Mesendoderm (in vitro differentiated cells): ENCODE measurements around the gene CHST8.

Experiments used
- DNase-seq: peaks from one replicate; pipeline ENCODE4 v3.0.0; 2013
- H2AK5ac ChIP-seq: 2 replicates; pipeline ENCODE4 v1.6.1; 2013; ENCODE audit warnings: low read length, inconsistent platforms
- H2BK120ac ChIP-seq: 2 replicates; pipeline ENCODE4 v1.6.1; 2013; ENCODE audit warnings: low read depth, mild to moderate bottlenecking, low read length, moderate library complexity, mixed read lengths
- H2BK15ac ChIP-seq: replicated peaks from 2 replicates; pipeline ENCODE4 v1.6.1; 2013; ENCODE audit warnings: low read depth, mild to moderate bottlenecking, moderate library complexity
- H2BK5ac ChIP-seq: 2 replicates; pipeline ENCODE4 v1.6.1; 2013; ENCODE audit warnings: low read length, inconsistent platforms
- H3K18ac ChIP-seq: 2 replicates; pipeline ENCODE4 v1.6.1; 2013; ENCODE audit warnings: mild to moderate bottlenecking, low read length, mixed read lengths
- H3K23ac ChIP-seq: one replicate; pipeline ENCODE4 v1.6.1; 2013; ENCODE audit warnings: low read length
- H3K27ac ChIP-seq: 2 replicates; pipeline ENCODE4 v1.5.1; 2013; ENCODE audit warnings: low read depth, mild to moderate bottlenecking, inconsistent platforms, low read length, moderate library complexity
- H3K27me3 ChIP-seq: 2 replicates; pipeline ENCODE4 v1.6.1; 2013; ENCODE audit warnings: low read length, control low read depth, mild to moderate bottlenecking, inconsistent platforms; ENCODE audit not compliant: insufficient read depth, poor library complexity
- H3K36me3 ChIP-seq: 2 replicates; pipeline ENCODE4 v1.6.1; 2013; ENCODE audit warnings: low read length, inconsistent platforms; ENCODE audit not compliant: control insufficient read depth, insufficient read depth
- H3K4ac ChIP-seq: one replicate; pipeline ENCODE4 v1.6.1; 2013; ENCODE audit warnings: low read depth, mild to moderate bottlenecking, low read length, moderate library complexity
- H3K4me1 ChIP-seq: 2 replicates; pipeline ENCODE4 v1.6.1; 2013; ENCODE audit warnings: low read depth, low read length, inconsistent platforms; ENCODE audit not compliant: control insufficient read depth
- H3K4me2 ChIP-seq: 2 replicates; pipeline ENCODE4 v1.6.1; 2013; ENCODE audit warnings: low read length
- H3K4me3 ChIP-seq: 2 replicates; pipeline ENCODE4 v1.5.1; 2013; ENCODE audit warnings: mild to moderate bottlenecking, low read length
- H3K56ac ChIP-seq: one replicate; pipeline ENCODE4 v1.6.1; 2013; ENCODE audit warnings: low read length
- H3K79me1 ChIP-seq: 2 replicates; pipeline ENCODE4 v1.6.1; 2013; ENCODE audit warnings: low read length, inconsistent platforms
- H3K79me2 ChIP-seq: 2 replicates; pipeline ENCODE4 v1.6.1; 2013; ENCODE audit warnings: mild to moderate bottlenecking, low read length; ENCODE audit not compliant: control insufficient read depth, insufficient read depth
- H3K9ac ChIP-seq: 2 replicates; pipeline ENCODE4 v1.6.1; 2013; ENCODE audit warnings: low read length, inconsistent platforms
- H4K5ac ChIP-seq: one replicate; pipeline ENCODE4 v1.6.1; 2013; ENCODE audit warnings: low read length
- H4K8ac ChIP-seq: one replicate; pipeline ENCODE4 v1.6.1; 2013; ENCODE audit warnings: low read depth, mild to moderate bottlenecking, control low read depth, low read length, moderate library complexity
- WGBS: extraction: QIAGEN DNeasy Blood & Tissue Kit; methylation state at CpG from one replicate; pipeline ENCODE4 v1.1.7; 2013; ENCODE audit warnings: low lambda C conversion rate, missing lambda C conversion rate; ENCODE audit not compliant: insufficient coverage; ENCODE audit errors: extremely low coverage; 5-methylcytosine and 5-hydroxymethylcytosine counted together

CHST8 gene

DNA sequence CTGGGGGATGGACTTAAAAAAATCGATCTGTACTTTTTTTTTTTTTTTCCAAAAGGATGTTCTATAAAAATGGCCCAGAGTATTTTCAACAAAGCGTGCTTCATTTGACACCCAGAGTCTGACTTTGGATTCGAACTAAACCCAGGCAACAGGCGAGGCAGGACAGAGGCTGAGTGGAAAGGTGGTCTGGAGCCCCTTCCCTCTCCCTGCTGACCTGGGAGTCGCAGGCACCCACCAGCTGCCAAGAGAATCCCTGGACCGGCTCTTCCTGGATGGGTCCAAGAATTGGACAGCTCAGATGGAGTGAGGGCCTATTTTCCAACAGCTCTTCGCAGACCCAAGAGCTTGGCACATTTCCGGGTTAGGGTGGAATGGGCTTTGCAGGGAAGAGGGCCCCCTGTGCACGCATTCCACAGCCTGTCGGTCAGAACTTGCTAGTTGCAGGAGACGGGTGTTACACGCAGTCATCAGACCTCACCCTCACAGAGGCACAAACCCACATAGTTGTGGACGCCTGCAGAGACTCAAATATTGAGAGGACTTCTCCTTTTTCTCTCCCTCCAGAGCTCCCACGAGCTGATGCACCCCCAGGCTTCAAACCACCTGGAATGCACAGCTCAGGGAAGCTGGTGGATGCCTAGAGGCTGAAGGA, 190.1 kb downstream of the CHST8 start:
- Histone ChIP-seq H3K4me2 (no peak overlapping the region), H2AK5ac (no peak overlapping the region), H3K27ac (no peak overlapping the region)

GRCh38 chr19:33812388-33813330, 190.9 kb downstream of the CHST8 start:
- H3K27ac ChIP-seq: no peak overlapping the region

More for the DNA sequence above, 190.1 kb downstream of the CHST8 start:
- Histone ChIP-seq H2BK15ac (no peak overlapping the region), H3K18ac (no peak overlapping the region), H3K4me3 (no peak overlapping the region), H2BK120ac (no peak overlapping the region), H3K4ac (no peak overlapping the region), H3K79me1 (peaks cover 2% of the 10 kb centered on the region), H3K79me2 (no peaks in the 10 kb centered on the region), H3K56ac (no peak overlapping the region), H4K5ac (no peak overlapping the region), H3K36me3 (peaks cover 7% of the 10 kb centered on the region), H3K23ac (no peak overlapping the region), H2BK5ac (no peak overlapping the region), H3K27me3 (no peaks in the 10 kb centered on the region), H4K8ac (no peak overlapping the region), H3K4me1 (no peaks in the 10 kb centered on the region), H3K9ac (no peak overlapping the region)
- no CpG with 5 or more reads among the region's 14 CpGs for WGBS
- DNase-seq: no peak

GRCh38 chr19:33813391-33814101, 191.8 kb downstream of the CHST8 start:
- H3K27ac ChIP-seq: no peak overlapping the region
- no peak overlapping the region for H2BK5ac ChIP-seq
- WGBS: no CpG with 5 or more reads among the region's 16 CpGs
- no peak for DNase-seq
- H2AK5ac ChIP-seq: no peak overlapping the region
- H3K56ac ChIP-seq: no peak overlapping the region
- H4K5ac ChIP-seq: no peak overlapping the region
- no peak overlapping the region for H2BK120ac ChIP-seq
- no peak overlapping the region for H3K4me3 ChIP-seq
- H3K4me2 ChIP-seq: no peak overlapping the region
- H3K18ac ChIP-seq: no peak overlapping the region
- H3K9ac ChIP-seq: no peak overlapping the region
- no peak overlapping the region for H4K8ac ChIP-seq
- no peak overlapping the region for H3K23ac ChIP-seq
- no peaks in the 10 kb centered on the region for H3K27me3 ChIP-seq
- H3K79me2 ChIP-seq: no peaks in the 10 kb centered on the region
- no peak overlapping the region for H2BK15ac ChIP-seq
- peaks cover 4% of the 10 kb centered on the region for H3K36me3 ChIP-seq
- no peak overlapping the region for H3K4ac ChIP-seq
- H3K79me1 ChIP-seq: no peaks in the 10 kb centered on the region
- H3K4me1 ChIP-seq: no peaks in the 10 kb centered on the region

More at GRCh38 chr19:33812388-33813330, 190.9 kb downstream of the CHST8 start:
- DNase-seq: no peak
- no peak overlapping the region for H3K23ac ChIP-seq
- no peak overlapping the region for H3K4me2 ChIP-seq
- H3K79me2 ChIP-seq: no peaks in the 10 kb centered on the region
- H3K9ac ChIP-seq: no peak overlapping the region
- peaks cover 7% of the 10 kb centered on the region for H3K36me3 ChIP-seq
- H4K5ac ChIP-seq: no peak overlapping the region
- H2AK5ac ChIP-seq: no peak overlapping the region
- H3K4me3 ChIP-seq: no peak overlapping the region
- no CpG with 5 or more reads among the region's 28 CpGs for WGBS
- no peaks in the 10 kb centered on the region for H3K4me1 ChIP-seq
- H2BK120ac ChIP-seq: no peak overlapping the region
- H4K8ac ChIP-seq: no peak overlapping the region
- no peak overlapping the region for H3K4ac ChIP-seq
- no peak overlapping the region for H2BK15ac ChIP-seq
- H2BK5ac ChIP-seq: no peak overlapping the region
- no peak overlapping the region for H3K18ac ChIP-seq
- H3K27me3 ChIP-seq: no peaks in the 10 kb centered on the region
- no peak overlapping the region for H3K56ac ChIP-seq
- peaks cover 2% of the 10 kb centered on the region for H3K79me1 ChIP-seq

GRCh38 chr19:33814181-33815165, 192.7 kb downstream of the CHST8 start:
- H4K8ac ChIP-seq: no peak overlapping the region
- no peaks in the 10 kb centered on the region for H3K27me3 ChIP-seq
- H3K56ac ChIP-seq: no peak overlapping the region
- H3K9ac ChIP-seq: no peak overlapping the region
- H4K5ac ChIP-seq: no peak overlapping the region
- no peak for DNase-seq
- peaks cover 4% of the 10 kb centered on the region for H3K36me3 ChIP-seq
- no peak overlapping the region for H2BK120ac ChIP-seq
- no peak overlapping the region for H3K23ac ChIP-seq
- H3K79me1 ChIP-seq: no peaks in the 10 kb centered on the region
- H3K27ac ChIP-seq: no peak overlapping the region
- no peak overlapping the region for H3K4me3 ChIP-seq
- no peaks in the 10 kb centered on the region for H3K79me2 ChIP-seq
- no CpG with 5 or more reads among the region's 21 CpGs for WGBS
- H3K4me1 ChIP-seq: no peaks in the 10 kb centered on the region
- H2BK5ac ChIP-seq: no peak overlapping the region
- H3K4me2 ChIP-seq: no peak overlapping the region
- H3K4ac ChIP-seq: no peak overlapping the region
- H3K18ac ChIP-seq: no peak overlapping the region
- H2AK5ac ChIP-seq: no peak overlapping the region
- no peak overlapping the region for H2BK15ac ChIP-seq
